ENCODE data around the gene UQCRC1.

The UQCRC1 gene

DNA sequence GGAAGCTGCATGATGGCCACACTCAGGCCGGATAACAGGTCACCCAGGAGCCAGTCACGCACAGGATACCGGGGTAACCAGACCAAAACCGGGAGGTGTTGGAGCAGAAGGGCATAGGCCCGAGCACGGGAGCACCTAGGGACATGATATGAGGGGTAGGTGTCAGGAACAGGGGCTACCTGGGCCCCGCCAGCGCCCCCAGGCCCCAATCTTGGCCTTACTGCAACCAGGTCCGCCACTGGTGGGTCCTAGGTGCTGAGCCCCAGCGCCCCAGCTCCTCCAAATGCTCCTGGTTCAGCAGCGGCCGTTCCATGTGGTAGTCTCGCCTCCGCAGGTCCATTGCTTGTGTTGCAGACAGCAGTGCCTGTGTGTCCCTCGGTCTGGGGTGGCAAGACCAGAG, 23.8 kb upstream of the UQCRC1 start:
- no peak for DNase-seq

DNA sequence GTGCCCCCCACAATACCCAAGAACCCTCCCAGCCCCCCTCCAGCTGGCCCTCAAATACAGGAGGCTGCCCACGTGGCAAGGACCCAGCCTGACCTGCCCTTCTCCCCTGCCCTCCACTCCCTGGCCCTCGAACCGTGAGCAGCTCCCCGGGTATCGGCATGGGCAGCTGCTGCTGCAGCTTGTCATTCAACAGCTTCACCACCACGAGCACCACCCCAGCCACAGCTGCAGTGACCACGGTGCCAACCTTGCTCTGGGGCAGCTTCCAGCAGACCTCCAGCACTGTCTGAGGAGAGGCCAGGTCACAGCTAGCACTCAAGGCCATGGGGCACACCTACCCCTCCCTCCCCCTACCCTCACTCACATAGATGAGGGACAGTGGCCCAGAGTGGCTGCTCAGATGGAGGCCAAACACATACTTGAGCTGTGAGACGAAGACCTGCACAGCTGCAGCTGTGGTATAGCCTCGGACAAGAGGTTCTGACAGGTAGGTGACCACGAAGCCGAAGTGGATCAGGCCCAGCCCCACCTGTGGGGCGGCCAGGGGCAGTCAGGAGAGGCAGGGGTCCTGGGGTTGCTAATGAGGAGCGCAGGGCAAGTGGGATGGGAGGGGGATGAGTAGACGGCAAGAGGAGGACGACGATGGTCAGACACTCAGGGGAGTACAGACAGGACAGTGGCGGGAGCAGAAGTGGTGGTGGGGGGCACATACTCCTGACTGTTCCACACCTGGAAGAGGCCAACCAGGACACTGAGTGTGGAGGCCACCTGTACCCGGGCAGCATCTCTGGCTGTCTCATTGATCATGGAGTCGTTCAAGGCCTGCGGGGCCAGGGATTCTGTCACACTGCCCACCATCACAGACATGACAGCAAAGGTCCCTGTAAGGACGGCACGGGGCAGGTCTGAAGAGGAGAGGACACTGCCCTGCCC, 22.3 kb upstream of the UQCRC1 start:
- DNase-seq: no peak

DNA sequence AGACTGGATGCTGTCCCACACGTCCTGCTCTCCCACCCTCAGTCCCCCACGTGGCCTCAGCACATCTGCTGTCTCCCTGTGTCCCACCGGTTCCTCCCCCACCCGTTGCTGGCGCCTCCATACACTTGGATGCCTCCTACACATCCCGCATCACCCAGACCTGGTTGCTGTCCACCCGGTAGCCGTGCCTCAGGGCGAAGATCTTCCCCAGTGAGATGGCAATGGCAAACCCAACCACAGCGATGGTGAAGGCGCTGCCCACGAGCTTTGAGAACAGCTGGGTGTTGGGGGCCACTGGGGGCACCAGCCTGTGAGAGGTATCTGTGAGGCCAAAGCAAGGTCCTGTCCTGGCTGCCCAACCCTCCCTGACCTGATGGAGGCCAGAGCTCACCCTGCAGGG, 21.4 kb upstream of the UQCRC1 start:
- DNase-seq: no peak

DNA sequence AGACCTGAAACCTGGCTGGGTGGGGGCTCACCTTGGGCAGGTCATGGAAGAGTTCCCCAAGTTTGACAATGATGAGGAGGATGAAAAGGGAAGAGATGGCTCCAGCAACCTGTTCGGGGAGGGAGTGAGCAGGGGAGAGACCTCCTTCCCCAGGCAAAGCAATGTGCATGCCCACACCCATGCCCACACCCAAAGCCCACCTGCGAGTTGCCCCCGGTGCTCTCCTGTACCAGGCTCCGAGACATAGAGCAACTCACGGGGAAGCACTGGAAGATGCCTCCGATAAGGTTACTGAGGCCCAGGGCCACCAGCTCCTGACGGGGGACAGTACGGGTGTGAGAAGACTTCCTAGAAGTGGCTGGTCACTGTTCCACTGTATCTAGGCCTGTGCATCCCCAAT, 21.0 kb upstream of the UQCRC1 start:
- DNase-seq: no peak

DNA sequence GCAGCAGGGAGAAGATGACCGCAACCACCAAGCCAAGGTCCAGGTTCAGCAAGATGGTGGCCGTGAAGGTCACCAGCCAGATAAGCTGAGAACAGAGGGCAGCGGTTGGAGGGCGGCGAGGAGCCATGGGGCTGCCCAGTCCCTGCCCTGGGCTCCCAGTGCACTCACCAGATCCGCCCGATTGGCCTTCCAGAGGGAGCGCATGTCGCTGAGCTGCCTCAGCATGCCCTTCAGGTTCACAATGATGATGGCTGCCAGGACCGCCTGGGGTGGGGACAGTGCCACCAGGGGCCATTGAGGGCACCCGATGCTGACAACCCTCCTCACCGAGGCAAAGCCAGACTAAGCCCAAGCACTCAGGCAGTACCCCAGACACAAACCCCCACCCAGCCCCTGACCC, 20.4 kb upstream of the UQCRC1 start:
- no peak for DNase-seq

DNA sequence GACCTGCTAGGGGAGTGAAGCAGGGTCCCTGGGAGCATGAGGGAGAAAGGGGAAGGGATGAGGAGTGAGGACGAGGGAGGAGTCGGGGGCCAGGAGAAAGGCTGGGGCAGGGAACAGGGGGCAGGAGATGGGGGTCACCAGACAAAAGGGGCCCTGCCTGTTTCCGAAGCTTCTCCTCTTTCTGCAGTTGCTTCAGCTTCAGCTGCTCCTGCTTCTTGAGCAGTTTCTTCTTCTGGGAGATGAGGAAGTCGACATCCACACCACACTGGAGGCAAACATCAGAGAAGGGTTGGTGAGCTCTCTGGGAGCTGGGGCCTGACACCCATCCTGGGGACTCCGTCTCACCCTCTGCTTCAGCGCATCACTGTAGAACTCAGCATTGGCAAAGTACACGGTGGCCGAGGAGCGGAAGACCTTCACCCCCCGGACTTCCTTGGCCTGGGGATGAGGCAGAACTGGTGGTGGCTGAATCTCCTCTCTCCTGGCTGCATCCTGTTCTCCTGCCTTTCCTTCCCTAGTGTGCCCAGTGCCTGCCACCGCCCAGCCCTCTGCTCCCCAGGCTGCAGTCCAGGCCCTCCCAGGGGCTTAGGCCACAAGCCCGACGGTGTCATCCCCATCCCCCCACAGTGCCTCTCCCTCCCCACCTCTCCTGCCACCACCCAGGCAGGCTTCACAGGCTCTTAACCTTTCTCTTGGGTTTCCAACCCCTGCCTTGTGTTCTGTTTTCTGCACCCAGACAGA, 19.0 kb upstream of the UQCRC1 start:
- DNase-seq: no peak

DNA sequence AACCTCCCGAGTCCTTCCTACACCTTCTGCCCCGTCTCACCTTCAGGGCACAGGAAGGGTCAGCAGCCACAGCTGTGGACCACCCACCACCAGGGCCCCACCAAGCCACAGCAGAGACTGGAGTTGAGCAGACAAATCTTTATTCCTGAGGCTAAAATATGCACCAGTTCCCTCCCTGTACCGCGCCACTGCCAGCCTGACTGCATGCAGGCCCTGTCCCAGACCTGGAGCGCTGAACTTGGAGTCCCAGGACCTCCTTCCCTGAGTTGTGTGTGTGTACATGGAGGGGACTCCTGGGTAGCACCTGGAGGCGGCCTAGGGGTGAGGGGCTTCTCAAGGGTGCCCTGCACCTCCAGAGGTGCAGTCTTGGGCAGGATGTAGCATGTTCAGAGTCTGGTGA, 16.2 kb upstream of the UQCRC1 start:
- DNase-seq: no peak

DNA sequence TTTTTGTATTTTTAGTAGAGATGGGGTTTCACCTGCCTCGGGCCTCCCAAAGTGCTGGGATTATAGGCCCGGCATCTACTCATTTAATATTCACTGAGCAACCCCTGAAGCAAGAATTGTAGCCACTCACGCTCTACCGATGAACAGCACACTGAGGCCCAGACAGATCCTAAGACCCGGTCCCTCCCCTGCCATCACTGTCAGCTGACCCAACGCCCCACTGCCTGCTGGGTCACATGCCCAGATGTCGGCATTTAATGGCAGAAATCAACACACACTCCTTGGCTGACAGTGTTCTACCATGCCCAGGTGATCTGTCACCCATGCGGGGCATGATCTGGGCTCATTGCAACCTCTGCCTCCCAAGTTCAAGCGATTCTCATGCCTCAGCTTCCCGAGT, 15.3 kb upstream of the UQCRC1 start:
- no peak for DNase-seq

DNA sequence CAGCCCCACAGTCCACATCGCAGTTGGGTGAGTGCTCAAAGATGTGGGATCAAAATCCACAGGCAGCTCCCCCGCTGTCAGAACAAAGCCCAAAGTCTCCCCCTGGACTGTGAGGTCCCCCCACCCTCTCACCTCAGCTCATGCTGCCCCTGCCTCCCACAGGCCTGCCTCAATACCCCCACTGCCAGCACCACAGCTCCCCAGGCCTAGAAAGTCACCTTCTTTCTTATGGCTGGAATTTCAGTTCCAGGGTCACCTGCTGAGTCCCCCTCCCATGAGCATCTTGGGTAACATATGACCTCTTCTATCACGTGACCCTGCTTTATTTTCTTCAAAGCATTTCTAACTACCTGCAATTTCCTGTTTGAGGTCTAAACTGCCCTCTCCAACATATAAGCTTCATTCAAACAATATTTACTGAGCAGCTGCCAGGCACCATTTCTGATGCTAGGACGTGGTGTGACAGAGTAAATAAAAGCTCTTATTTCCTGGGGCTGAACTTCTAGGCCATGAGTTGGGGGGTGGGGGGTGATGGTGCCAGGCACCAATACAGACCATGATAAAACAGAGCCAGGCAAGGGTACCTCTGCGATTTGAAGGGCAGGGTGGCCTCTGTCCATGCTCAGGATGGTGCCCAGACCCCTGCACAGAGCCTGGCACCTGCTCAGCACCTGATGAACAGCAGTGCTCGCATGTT, 14.6 kb upstream of the UQCRC1 start:
- DNase-seq: no peak

DNA sequence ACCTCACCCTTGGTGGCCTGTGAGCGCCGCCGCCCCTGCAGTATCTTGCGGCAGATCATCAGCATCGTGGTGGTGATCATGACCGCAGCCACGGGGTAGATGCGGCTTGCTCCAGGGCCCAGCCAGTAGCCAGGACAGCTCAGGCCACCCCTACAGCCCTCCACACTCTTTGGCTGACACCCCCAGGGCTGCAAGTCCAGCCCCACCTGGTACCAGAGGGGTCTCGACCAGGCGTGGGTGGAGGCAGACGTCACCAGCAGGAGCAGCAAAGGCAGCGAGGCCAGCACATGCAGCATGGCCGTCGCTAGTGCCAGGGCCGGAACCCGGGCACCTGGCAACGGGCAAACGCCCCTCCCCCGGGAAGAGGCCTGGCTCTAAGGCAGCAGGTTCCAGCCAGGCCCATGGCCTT, 12.0 kb upstream of the UQCRC1 start, which contains the start of gene TMEM89:
TMEM89 (minus strand) TSS at position 309 of the 409 bp plus-strand sequence; CDS start at position 296, 13 bp downstream.
- DNase-seq: no peak

DNA sequence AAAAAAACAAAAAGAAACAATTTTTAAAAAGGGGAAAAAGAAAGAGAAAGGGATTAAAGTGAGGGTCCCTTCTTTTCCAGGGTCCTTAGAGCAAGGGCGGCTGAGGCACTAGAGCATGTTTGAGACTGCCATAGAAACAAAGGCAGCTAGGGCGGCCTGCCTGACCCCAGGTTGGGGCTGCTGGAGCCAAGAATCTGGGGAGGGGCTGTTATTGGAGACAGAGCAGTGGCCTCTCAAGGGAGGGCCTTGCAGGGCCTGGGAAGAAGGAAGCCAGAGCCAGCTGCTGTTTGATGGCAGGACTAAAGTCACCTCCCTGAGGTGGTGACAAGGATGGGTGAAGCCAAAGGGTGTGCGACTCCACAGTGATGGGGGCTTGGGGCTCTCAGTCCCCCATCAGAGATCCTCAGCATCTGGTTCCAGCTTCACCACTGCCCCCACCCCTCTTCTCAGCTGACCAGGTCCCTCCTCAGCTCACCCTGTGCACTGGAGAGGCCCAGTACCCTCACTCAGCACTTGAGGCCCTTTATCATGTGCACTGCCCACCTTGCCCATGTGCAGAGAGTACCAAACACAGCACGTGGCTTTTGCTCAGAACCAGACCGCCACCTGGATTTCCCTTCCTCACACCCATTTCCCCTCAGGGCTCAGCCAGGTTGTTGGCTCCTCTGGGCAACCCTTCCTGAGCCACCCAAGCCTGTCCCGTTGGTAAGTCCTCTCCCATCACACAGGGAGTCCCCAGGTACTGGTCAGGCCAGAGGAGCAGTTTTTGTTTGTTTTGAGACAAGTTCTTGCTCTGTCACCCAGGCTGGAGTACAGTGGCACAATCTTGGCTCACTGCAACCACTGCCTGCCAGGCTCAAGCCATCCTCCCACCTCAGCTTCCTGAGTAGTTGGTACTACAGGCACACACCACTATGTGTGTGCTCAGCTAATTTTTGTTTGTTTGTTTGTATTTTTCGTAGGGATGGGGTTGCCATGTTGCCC, 10.4 kb upstream of the UQCRC1 start:
- DNase-seq: no peak

DNA sequence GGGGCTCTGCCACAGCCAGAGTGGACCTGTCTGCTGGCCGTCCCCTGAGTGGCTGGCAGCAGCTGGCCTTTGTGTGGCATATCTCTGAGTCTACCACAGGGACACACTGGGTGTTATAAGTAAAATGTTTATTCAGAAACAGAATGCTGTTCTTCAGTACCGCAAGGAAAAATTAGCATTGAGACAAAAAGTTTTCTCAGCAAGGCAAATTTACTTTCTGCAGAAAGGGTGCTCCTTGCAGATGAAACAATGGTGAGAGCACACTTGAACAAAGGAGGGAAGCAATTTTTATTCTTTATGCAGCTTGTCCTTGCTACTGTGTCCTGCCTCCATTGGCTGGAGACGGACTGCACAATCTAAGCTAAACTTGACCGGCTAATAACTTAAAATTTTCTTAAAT, 8.1 kb upstream of the UQCRC1 start:
- DNase-seq: no peak

DNA sequence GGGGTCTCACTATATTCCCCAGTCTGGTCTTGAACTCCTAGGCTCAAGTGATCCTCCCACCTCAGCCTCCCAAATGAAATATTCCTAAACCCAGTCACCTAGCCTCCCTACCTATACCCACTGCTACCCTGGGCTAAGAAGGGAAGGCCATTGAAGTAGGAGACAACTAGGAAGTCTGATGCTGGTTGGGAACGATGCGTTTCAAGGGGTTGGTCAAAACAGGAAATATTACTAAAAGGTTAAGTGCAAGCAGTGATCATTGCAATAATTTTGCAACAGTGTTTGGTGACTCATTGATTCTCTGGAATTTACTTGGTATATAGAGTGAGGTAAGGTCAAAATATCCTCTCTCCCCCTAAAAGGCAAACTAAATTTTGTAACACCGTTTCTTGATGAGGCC, 4.6 kb upstream of the UQCRC1 start:
- no peak for DNase-seq

DNA sequence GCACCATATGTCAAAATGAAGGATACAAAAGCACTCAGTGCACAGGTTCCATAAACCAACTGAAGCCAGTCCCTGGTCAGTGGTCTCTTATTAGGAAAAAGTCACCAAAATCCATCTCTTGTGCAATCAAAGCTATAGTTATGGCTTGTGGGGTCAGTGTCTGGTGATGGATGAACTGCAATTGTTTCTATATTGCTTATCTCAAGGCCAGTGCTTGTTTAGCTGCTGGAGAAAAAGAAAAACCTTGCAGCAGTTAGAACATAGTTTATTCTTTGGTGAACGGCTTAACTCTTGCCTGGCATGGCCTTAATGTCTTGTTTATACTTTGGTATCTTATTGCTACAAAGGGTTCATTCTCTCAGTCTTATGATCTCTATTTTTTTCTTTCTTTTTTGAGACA, 2.9 kb upstream of the UQCRC1 start:
- no peak for DNase-seq

DNA sequence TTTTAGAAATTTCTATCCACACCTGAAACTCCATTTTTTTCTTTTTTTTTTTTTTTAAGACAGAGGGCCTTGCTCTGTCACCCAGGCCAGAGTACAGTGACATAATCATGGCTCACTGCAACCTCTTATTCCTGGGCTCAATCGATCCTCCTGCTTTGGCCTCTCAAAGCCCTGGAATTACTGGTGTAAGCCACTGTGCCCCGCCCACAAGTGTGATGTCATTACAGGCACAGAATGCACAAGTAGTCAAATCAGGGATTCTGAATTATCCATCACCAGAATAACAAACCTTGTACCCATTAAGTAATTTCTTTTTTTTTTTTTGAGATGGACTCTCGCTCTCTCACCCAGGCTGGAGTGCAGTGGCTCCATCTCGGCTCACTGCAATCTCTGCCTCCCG, 1.9 kb downstream of the UQCRC1 start:
- no peak for DNase-seq

DNA sequence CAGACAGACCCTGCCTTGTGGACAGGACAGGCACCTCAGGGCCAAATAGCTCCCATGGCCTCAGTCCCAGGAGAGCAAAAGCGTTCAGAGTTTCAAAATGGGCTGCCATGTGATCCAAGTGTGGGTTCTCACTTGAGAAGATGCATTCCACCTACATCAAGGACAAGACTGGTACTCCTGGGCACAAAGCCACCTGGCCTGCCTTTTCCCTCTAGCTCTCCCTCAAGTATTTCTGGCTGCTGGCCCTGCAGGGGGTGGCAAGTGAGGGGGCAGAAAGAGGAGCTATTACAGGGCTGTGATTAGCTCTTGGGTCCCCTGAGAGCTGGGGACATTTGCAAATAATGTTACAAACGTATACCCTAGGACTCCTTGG, 7.8 kb downstream of the UQCRC1 start:
- no peak for DNase-seq

DNA sequence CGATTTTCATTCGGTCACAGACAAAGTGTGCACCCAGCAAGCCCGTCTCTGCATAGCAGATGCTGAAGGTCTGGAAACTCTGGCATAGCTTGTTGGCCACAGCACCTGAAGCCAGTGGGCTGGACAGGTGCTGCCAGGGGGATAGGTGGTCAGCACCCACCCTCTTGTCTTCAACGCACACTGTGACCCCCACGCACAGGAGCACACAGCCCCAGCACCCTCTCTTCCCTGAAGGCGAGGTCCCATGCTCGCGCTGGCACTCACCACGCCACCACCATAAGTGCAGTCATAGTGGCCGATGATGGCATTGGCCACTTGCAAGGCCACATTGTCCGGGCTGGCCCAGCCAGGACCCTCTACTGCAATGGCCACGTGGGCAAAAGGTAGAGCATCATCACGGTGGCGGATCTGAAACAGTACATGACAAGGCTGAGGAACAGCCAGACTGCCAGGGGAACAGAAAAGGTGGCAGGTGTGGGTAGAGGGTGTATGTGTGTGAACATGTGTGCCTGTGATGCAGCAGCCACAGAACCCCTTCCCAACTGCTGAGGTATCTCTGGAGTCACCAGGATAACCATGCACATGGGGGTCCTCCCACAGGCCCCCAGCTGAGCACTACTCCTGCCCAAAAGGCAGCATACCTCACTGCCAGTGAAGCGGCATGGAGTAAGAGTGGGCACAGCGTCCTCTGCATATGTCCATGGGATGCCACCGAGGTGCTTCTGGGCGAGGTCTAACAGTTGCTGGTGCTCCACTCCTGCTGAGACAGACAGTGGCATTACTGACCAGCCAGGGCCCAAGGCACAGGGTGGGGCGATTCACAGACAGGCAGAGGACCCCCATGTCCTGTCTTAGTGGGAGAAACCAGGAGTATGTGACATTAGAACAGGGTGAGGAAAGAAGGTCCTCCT, 8.5 kb downstream of the UQCRC1 start:
- DNase-seq: no peak

DNA sequence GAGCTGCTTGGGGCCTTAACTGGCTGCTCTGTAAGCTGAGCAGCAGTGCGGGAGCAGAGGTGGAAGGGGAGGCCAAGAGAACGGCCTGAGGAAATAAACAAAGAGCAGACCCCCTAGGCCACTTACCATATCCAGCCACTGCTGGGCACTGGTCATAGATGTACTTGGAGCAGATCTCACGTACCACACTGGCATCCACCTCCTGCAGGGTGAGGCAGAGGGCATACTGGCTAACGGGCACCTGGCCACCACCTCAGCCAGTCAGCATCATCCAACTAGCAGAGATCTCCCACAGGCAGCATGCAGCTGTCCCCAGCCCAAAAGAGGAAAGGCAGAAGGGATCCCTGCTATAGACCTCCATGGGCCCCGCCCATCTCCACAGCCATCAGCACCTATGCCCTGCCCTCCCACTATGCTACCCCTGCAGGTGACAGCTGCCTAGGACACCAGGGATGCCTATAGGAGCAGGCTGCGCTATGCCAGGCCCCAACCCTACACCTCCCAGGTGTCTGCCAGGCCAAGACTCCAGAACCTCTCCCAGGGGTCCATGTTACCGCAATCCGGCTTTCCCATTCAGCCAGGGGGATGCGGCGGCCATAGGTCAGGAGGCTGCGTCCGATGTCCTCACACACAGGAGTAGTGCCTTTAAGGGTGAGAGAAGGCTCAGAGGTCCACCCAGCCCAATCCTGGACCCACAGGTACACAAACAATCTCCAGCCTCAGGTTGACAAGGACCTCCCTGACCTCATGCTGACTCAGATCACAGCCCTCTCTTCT, 9.7 kb downstream of the UQCRC1 start:
- no peak for DNase-seq

DNA sequence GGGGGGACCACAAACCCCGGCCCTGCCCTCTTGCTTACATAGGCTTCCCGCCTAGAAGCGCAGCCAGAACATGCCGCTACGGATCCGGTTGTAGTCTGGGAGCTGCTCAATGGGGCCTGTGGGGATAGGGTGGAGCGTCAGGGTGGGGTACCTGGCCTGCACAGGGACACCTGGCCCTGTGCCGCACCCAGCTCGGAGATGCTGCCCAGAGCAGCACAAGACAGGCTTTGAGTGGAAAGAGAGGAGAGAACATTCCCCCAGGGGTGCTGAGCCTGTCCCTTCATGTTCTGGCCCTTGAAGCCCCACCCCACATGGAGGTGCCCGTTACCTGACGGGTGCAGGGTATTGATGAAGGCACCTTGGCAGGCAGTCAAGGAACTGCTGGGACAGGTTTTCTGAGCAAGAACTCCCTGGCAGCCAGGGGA, 10.4 kb downstream of the UQCRC1 start:
- no peak for DNase-seq

DNA sequence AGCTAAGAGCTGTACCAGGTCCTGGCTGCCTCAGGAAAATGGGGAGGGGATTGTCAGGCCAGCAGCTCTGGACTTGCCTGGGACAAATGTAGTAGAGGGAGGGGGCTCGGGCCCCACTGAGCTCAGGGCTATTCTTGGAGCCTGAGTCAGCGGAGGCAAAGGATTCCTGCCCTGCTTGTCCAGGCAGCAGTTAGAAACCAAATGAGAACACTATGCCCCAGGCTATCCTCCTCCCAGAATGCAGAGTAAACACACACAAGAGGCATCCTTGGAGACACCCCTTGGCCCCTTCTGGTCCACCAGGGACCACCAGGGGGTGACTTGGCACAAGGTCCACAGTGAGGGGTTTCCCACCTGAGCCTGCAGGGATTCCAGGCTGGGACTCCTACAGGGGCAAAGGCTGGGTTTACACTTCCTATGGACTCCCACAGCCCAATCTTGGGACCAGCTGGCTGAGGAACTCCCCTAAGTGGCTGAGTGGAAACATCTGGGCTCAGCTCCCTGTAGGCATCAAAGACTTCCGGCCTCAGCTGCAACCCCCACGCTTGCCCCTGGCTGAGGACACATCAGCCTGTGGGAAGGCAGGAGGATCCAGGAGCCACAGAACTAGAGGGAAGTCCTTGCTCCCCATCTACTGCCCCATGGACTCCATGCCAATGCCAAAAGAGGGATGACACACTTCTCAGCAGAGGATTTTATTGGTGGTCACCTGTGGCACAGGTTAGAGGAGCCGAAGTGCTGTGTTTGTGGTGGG, 10.9 kb downstream of the UQCRC1 start:
- DNase-seq: no peak
